GM19467 (cell line): ENCODE results near the gene MARK3.
"Not testable (repeated sequence)": the region's sequence is repeated elsewhere in the genome, so short reads cannot be mapped to it uniquely, and the experiment has no call there.

Experiments
- ATAC-seq: cut with Tn5 transposase; IDR thresholded peaks from one replicate; pipeline ENCODE4 v1.9.1; 2021; ENCODE audit warnings: mild to moderate bottlenecking, moderate library complexity; ENCODE audit not compliant: unreplicated experiment

MARK3 gene

DNA sequence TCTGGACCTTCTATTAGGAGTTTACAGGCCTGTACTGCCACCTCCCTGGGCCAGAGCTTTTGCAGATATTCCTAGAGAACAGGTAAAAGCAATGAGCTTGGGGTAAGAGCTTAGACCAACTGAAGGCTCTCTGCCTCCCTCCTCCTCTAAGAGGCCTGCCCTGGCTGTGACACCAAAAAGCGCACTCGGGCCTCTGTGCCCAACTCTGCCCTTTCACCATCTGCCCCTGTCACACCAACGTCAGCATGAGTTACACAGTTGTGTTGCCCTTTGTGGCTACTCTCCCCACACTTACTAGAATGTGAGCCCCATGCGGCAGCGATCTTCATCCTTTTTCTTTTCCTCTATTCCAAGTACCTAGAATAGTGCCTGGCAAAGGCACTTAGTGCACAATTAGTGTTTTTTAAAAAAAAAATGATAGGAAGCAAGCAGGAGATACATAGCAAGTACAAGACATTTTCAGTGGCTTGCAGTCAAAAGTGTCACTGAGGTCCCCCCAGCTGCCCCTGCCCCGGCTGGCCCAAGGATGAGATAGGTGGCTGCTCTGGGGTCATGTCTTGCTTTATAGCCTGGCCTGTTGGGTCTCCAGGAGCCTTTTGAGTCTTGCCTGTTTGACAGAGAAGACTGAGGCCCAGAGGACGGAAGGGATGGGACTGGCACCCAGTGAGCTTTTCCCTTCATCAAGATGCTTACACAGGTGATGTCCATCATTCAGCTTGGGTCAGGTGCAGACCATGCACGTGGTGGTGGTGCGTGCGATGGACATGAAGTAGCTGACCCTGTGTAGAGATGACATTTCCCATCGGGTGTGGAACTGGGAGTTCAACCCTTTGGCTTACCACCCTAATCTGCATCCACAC is 124.9 kb downstream of the MARK3 start:
- ATAC-seq = no peak

DNA sequence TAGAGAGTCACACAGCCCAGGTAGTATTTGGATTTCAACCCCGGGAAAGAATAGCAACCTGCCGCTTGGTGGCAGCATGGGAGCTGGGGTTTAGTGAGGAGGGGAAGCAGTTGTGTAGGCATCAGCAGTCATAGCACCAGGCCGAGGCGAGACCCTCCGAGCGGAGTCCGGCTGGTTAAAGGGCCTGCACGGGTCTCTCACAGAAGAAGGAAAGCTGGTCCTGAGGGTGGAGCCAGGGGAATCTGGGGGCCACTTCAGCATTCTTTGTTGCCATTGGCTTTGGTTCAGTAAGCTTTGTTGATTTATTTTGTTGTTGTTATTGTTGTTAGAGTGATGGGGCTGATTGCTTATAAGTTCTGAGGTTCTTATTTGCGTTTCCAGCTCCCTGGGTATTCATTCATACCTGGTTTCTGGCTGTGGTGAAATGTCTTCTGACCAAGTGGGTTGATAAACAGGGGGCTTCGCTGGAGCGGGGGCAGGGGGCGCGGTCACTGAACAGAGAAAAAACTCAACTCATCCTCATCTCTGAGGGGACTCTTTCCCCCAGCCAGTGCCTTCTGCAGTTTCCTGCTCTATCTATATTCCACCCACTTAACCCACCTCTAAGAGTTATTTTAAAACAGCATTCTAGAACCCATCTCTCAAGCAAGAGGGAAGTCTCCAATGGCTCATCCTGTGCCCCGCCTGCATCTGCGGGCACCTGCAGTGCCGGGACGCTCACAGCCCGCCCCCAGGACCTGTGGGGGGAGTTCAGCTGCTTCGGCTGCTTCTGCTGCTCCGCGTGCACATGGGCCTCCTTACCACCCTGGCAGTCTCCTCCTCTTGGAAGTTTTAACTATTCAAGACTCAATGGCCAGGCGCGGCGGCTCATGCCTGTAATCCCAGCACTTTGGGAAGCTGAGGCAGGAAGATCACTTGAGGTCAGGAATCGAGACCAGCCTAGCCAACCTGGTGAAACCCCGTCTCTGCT is 125.8 kb downstream of the MARK3 start:
- no peak for ATAC-seq

DNA sequence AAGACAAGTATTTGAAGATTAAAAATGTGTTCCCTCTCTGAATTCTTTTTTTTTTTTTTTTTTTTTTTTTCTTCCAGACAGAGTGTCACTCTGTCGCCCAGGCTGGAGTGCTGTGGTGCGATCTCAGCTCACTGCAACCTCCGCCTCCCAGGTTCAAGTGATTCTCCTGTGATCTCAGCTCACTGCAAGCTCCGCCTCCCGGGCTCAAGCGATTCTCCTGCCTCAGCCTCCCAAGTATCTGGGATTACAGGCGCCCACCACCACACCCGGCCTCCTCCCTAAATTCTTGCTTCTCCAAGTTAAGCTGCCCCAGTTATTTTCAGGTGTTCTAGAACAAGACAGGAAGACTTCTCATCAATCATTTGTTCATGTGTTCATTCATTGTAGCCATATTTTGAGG is 127.0 kb downstream of the MARK3 start:
- ATAC-seq = not testable (repeated sequence)

DNA sequence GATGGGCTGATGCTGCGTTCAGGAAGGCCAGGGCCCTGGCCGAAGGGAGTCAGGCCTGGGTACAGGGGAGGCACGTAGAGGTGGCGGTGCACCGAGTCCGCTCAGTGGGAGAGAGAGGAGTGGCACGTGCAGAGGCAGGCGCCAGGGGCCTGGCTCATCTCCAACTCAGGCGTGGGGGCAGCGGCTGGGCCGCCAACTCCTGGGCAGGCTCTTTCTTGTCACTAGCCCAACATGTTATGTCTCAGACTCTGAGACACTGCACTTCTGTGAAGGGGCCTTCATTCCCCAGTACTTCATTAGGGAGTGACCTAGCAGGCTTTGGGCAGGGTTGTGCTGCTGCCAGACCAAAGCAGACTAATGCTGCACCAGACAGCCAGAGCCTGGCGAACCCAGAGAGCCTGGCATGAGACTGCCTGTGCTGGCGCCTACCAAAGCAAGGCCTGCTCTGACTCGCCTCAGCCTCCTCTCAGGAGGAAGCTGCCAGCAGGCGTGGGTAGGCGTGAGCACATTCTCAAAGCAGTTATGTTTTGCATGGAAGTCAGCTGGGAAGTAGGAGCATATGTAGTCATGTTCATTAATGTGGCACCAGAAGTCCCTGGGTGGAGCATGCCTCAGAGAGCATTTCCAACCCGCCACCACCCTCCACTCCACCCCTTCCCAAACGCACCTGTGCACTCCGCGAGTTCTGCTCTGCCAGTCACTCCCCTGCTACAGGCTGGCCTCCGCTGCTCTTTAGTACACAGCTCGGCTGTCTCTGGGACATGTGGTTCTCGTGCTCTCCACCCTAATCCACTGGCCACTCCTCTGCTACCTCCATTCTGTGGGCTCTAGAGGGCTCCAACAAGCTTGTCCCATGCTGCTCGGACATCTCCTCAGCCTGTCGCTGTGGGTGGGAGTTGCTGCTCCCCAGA is 127.7 kb downstream of the MARK3 start:
- ATAC-seq = no peak

DNA sequence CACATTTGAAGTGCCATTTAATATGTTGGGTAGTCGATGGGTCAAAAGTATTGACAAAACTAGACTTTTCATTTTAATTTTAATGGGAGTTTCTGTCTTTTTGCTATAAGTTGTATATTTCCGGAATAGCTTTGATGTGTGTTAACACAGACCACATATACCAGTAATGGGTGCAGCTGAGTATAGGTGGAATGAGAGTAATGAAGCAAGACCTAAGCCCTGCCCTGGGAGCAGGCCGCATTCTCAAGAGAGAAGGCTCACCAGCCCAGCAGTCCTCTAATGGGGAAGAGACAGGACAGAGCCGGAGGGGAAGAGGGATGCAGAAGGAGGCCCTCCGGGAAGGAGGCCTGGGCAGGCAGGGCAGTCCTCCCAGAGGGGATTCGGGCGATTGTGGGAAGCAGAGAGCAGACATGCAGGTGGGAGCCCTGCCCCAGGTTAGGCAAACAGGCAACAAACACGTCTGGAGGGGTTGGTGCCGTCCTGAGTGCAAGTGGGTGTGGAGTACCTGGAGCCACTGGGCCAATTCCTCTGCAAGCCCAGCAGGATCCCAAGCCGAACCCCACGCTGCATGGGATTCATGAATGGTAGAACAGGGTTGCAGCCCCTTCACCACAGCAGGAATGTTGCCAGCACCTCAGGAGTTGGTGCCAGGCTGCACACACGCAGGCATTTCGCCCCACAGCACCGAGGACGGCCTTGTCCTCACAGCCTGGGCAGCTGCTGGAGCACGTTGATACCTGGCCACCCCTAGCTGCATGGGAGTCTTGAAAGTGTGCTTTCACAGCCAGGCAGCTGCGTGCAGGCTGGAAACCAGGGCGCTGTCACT is 129.6 kb downstream of the MARK3 start:
- no peak for ATAC-seq

DNA sequence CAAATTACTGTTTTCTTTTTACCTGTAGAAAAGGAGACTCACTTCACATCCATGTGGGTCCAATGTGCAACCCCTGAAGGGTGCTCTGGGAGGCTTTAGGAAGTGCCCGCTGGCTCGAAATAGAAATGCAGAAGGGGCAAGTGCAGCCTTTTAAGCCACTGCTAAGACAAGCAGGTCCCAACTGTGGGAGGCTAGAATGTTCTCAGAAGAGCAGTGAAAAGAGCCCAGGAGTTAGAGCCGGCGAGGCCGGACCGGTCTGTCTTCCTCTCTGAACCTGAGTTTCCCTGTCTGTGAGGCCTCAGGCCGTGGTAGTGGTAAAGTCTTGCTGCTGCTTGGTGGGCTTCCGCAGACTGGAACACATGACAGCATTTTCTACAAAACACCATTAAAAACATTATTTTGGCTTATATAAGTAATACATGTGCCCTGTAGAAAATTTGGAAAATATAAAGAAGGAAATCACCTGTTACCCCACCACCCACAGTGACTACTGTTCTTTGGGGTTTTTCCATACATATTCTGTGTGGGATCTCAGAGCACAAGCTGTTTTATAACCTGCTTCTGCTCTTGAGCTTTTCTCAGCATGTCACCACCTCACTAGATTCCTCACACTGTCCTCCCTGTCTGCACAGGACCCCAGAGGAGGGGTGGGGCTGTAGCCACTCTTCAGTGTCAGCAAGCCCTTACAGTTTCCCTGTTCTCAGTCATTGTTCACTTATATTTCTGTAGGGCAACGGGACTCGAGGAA is 131.4 kb downstream of the MARK3 start:
- no peak for ATAC-seq

DNA sequence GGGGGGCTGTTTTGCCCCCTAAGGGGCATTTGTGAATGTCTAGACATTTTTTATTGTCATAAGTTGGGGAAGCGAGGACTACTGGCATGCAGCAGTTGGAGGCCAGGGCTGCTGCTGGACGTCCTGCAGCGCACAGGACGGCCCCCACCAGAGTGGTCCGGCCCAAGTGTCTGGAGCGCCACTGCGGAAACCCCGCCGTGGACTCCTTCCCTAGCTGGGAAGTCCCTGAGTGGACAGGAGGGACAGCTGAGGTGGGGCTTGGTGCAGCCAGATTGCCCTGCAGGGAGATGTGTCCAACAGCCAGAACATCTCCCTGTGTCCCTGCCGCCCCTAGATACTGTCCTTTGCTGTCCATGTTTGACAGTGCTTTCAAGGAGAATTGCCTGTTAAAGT is 132.0 kb downstream of the MARK3 start:
- ATAC-seq = no peak

DNA sequence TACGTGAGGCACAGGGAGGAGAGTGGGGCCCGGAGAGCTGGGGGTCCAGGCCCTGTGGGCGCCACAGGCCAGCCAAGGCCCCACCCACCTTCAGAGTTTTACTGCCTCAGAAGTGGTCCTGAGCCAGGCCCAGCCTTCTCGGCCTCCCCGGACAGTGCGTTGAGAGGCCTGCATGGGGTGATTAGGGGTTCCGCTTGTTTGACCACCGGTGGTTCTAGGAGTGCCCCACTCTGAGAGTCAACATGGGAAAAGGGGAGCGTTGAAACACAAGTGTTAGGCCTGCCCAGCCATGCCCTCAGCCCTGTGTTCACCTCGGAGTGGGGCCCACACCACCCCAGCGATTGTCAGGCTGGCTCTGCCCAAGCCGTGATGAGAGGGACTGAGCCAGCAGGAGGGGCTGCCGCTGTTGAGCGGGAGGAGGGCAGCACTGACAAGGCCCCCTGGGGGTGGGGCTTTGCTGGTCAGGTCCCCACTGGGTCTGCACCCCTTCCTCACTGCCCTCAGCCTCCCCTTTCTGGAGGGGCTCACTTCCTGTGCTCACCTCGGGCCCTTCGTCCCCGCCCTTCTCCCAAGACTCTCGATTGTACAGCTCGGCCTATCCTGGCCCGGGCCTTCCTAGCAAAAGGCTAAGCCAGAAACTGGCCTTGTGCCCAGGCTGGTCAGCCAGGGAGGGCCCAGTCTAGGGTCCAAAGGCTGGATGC is 132.7 kb downstream of the MARK3 start:
- ATAC-seq = no peak

DNA sequence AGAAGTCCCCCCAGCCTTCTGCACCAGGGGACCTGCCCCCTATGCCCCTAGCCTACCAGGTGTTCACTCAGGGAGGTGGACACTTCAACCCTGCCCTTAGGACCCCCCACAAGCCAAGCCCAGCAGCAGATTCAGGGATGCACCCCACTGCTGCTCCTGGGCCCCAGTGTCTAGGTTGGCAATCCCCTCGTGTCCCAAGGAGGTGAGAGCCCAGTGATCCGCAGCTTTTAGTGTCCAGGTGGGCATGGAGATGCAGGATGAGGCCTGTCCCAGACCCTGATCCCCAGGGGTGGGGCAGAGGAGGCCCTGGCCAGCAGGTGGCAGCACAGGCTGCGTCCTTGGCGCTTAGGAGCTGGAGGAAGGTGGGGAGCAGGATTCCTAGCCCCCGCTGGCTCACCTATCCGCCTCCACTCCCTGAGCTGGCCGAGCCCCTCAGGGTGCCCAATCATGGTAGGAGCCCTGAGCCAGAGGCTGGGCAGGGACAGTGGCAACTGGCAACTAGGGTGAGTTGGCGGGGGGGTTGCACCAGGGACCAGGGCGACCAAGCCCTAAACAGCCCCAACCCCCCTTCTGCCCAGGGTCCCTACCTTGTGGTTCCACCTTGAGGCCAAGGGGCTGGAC is 133.3 kb downstream of the MARK3 start:
- no peak for ATAC-seq

DNA sequence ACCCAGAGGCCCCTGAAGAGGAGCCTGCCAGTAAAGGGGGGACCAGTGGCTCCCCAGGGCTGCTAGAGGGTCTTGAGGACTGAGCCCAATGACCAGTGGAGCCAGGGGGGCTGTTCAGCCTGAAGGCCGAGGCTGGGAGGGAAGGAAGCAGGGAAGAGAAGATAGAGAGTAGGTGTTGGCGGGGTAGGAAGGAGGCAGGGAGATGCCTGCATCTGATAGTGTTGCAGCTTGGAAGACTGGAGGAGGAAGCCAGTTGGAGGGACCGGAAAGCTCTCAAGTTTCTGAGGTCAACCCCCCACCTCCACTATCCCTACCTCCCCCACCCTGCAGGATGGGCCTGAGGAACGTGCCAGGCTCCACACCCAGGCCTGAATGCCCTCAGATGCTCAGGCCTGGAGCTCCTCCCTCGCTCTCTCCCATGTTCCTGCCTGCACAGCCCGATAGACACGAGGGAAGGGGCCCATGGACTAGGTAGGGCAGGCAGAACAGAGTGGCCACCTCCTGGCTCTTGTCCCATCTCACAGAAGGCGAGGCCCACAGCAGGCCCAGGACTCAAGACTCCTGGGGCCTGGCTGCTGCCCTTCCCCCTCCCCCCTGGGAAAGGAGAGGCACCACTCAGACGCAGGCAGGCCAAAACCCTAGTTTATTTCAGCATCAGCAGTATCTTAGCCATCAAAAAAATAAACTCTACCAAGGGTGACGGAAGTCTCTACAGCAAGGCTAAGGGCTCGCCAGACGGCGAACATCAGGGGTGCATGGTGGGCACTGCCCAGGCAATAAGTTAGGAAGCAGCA is 134.0 kb downstream of the MARK3 start:
- no peak for ATAC-seq

DNA sequence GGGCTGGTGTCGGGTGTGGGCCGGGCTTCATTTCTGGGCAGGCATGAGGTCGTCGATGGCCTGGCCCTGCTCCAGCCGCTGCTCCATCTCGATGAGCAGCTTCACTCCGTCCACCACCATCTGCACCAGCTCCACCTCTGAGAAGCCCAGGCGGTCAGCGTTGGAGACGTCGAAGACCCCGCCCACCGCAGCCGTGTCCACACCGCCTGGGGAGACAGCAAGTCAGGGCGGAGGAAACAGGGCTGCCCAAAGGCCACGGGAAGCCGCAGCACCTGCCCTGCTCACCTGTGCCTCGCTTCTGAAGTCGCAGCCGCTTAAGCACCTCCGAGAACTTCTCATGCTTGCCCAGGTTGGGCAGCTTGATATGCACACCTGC is 134.6 kb downstream of the MARK3 start:
- no peak for ATAC-seq

DNA sequence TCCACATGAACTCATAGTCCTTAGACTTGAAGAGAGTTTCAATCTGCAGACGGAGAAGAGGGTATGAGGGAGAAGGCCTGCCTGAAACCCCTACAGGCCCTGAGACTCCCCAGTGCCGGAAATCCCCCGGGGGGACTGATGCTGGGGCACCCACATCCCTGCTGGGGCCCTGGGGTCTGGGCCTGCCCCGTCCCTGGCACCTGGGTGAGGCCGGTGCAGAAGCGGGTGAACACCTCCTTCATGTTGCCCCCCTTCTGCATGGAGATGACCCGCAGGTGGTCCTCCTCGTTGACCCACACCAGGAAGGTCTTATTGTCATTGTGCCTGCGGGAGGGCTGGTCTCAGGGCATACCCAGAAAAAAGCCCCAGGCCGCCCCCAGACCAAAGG is 135.0 kb downstream of the MARK3 start:
- ATAC-seq = no peak

DNA sequence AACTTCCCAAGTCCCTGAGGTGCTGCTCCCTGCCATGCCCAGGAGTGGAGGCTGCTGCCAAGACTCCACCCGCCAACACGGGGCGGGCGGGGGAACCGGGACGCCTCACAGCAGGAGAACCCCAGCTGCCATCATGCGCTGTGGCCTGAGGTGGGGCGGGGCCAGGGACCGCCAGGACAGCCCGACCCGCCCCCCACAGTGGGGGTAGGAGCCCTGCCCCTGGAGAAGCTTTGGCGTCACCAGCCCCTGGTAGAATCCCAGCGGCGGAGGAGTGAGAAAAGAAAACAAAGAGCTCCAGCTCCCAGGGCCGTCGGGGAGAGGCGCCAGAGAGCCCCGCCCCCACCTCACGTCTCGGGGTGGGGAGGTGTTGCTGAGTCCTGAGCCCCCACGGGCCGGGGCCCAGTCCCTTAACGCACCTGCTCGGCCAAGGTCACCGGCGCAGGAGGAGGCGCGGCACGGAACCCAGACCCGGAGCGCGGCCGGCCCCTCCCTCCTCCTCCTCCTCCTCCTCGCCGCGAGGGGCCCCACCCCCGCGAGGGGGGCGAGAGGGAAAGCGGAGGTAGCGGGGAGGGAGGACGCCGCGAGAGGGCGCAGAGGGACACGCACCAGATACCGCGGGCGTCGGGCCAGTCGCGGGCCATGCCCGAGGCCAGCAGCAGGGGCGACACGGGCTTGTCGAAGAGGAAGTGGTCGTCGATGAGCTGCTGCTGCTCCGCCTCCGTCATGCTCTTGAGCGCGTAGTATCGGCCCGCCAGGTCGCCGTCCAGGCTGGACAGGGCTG is 135.6 kb downstream of the MARK3 start:
- ATAC-seq = no peak

DNA sequence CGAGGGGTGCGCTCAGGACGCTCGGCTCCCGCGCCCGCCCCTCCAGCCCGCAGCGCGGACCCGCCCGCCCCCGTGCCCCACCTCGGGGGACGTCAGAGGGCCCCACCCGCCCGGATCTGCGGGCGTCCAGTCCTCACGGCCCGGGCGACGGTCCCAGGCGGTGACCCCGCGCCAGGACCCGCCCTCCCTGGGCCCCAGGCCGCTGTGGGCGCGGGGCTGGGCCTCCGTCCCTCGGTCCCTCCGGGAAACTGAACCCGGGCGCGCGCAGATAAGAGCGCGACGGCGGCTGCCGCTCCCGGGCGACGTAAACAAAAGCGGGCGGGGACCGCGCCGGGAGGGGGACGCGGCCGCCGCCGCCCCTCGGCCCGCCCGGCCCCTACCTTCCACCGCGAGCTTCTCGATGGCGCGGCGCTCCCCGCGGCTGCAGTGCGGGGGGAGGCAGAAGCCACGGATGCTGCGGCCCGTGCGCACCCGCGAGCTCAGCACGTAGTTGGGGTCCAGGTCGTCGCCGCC is 136.3 kb downstream of the MARK3 start:
- ATAC-seq = no peak

DNA sequence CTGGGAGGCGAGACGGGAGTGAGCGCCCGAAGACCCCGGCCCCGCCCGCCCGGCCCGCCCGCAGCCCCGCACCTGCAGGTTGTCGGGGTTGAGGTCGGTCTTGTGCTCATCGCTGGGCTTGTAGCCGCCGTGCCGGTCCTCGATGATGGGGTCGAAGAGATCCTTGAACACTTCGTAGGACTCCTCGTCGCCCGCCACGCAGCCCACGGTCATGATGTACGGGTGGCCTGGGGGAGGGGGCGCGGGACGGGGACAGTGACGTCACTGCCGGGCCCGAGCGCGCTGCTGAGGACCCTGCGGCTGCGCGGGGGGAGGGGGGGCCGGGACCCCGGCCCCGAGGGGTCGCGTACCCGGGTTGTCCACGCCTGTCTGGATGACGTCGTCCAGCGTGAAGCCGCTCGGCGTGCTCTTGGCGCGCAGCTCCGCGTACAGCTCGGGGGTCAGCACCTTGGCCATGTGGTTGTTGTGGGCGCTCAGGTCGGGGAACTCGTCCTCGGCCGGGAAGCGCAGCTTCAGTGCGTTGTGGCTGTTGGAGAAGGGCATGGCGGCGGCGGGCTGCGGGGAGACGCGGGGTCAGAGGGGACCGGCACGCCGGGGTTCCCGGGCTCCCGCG is 136.8 kb downstream of the MARK3 start:
- no peak for ATAC-seq
